ENCODE measurements around the gene NAPB.

DNA sequence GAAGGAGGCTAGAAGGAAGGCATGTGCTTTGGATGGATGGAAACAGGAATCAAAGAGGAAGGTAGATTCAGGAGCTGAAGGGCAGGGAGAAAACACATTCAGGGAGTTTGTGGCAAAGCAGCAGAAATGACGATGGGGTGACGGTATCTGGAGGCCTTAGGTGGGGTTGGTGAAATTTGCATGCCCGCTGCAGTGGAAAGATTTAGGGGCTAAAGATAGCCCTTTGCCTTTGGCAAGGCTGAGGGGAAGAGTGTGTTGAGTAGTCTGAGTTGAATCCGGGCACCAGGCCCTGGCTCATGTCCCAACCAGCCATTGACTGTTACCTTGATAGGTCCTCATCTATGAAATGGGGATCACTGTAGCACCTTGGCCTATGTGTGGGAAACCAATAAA is 58.0 kb downstream of the NAPB start:
- TF ChIP-seq POLR2A (IDR thresholded peaks at IDR 0.05; ENCODE audit: low read depth, low read length) (no peak), ATF2 (IDR thresholded peaks at IDR 0.05; ENCODE audit: low read length) (no peak), MYB (IDR thresholded peaks at IDR 0.05; ENCODE audit: borderline replicate concordance, low read depth, low read length) (no peak), EZH2 (IDR thresholded peaks at IDR 0.05; ENCODE audit: borderline replicate concordance, control insufficient read depth, low read depth, low read length) (no peak), POLR2AphosphoS5 (IDR thresholded peaks at IDR 0.05; ENCODE audit: low read length) (no peak; the same call in 1 of the 2 replicates), POU2F2 (IDR thresholded peaks at IDR 0.05; ENCODE audit: borderline replicate concordance, low read depth, low read length) (peak; percentile 61; the same call in 1 of the 3 replicates), RAD21 (IDR thresholded peaks at IDR 0.05; ENCODE audit: insufficient read depth, low read depth, low read length) (no peak), USF2 (IDR thresholded peaks at IDR 0.05; ENCODE audit: borderline replicate concordance, low read depth, low read length) (no peak)
- TF ChIP-seq, protein P1, sequence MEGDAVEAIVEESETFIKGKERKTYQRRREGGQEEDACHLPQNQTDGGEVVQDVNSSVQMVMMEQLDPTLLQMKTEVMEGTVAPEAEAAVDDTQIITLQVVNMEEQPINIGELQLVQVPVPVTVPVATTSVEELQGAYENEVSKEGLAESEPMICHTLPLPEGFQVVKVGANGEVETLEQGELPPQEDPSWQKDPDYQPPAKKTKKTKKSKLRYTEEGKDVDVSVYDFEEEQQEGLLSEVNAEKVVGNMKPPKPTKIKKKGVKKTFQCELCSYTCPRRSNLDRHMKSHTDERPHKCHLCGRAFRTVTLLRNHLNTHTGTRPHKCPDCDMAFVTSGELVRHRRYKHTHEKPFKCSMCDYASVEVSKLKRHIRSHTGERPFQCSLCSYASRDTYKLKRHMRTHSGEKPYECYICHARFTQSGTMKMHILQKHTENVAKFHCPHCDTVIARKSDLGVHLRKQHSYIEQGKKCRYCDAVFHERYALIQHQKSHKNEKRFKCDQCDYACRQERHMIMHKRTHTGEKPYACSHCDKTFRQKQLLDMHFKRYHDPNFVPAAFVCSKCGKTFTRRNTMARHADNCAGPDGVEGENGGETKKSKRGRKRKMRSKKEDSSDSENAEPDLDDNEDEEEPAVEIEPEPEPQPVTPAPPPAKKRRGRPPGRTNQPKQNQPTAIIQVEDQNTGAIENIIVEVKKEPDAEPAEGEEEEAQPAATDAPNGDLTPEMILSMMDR (IDR thresholded peaks at IDR 0.05 in 2 of 3, conservative IDR thresholded peaks at IDR 0.05 in 1 of 3; ENCODE audit: control insufficient read depth in 2 of 3, extremely low read depth in 1 of 3, insufficient read depth in 1 of 3, low read depth in 3 of 3, low read length in 3 of 3), result no peak
- TF ChIP-seq, protein P2, sequence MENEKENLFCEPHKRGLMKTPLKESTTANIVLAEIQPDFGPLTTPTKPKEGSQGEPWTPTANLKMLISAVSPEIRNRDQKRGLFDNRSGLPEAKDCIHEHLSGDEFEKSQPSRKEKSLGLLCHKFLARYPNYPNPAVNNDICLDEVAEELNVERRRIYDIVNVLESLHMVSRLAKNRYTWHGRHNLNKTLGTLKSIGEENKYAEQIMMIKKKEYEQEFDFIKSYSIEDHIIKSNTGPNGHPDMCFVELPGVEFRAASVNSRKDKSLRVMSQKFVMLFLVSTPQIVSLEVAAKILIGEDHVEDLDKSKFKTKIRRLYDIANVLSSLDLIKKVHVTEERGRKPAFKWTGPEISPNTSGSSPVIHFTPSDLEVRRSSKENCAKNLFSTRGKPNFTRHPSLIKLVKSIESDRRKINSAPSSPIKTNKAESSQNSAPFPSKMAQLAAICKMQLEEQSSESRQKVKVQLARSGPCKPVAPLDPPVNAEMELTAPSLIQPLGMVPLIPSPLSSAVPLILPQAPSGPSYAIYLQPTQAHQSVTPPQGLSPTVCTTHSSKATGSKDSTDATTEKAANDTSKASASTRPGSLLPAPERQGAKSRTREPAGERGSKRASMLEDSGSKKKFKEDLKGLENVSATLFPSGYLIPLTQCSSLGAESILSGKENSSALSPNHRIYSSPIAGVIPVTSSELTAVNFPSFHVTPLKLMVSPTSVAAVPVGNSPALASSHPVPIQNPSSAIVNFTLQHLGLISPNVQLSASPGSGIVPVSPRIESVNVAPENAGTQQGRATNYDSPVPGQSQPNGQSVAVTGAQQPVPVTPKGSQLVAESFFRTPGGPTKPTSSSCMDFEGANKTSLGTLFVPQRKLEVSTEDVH (IDR thresholded peaks at IDR 0.05; ENCODE audit: low read depth, partially characterized antibody), result no peak

All from GM12878 (cell line).